Measurements from ENCODE around the gene CDC37L1. TPM values are rescaled to one million over a fixed set of nuclear protein-coding genes. Genes with fewer than 3 reads are reported as not detected.

Gene CDC37L1
- total RNA-seq, 2 donors from 2014 or later = 44.9 to 53.4 TPM

DNA sequence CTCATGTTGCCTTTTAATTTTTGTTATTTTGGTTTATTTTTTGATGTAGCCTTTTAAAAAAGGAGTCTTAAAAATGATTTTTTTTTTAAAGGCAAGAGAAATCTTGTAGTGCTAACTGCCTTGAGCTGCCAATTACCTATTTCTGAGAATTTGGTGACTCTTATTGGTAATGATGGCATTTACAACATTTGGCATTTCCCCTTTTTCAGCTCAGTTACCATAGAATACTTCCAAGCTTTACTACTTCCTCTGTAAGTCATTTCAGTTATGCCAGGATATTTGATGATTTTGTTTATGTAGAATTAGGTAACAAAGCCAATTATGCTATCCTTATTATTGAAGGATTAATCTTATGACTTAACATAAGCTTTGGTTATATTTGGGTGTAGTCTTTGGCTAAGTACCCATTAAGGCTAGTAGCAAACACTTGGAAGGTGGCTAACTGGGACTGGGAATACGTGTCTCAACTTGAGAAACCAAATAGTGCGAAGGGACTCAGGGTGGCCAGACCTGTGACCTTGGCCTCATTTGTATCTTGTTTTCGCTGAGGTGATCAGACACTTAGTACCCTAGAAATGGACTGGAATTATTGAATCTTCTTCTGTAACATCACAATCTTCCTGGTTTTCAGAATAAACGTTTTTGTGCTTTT is 27.7 kb downstream of the CDC37L1 start:
- H3K4me1 ChIP-seq = no peaks in the 10 kb centered on the region
- no peaks in the 10 kb centered on the region for H3K9me3 ChIP-seq
- DNase-seq (ENCODE audit: low spot score) = no peak
- peaks cover 49% of the 10 kb centered on the region for H3K36me3 ChIP-seq
- H3K27me3 ChIP-seq = no peaks in the 10 kb centered on the region
- H3K27ac ChIP-seq = no peak overlapping the region
- no peak overlapping the region for H3K4me3 ChIP-seq
- TF ChIP-seq, protein P1, sequence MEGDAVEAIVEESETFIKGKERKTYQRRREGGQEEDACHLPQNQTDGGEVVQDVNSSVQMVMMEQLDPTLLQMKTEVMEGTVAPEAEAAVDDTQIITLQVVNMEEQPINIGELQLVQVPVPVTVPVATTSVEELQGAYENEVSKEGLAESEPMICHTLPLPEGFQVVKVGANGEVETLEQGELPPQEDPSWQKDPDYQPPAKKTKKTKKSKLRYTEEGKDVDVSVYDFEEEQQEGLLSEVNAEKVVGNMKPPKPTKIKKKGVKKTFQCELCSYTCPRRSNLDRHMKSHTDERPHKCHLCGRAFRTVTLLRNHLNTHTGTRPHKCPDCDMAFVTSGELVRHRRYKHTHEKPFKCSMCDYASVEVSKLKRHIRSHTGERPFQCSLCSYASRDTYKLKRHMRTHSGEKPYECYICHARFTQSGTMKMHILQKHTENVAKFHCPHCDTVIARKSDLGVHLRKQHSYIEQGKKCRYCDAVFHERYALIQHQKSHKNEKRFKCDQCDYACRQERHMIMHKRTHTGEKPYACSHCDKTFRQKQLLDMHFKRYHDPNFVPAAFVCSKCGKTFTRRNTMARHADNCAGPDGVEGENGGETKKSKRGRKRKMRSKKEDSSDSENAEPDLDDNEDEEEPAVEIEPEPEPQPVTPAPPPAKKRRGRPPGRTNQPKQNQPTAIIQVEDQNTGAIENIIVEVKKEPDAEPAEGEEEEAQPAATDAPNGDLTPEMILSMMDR (IDR thresholded peaks at IDR 0.05) = no peak

DNA sequence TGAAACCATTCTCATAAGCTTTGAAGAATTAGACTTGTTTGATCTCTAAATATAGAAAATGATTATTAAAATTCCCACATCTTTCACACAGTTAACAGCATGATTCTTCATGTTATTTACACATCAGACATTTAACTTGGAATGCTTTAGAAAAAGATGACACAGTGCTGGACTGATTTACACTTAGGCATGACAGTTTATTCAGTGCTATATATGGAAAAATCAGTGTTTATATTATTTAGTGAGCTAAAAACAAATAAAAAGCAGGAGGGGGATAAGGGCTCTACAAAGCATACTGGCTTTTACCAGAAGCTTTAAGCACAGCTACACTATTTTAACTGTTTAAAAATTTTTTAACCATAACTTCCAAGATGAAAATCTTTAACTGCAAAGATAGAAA is 30.0 kb downstream of the CDC37L1 start:
- H3K9me3 ChIP-seq = no peaks in the 10 kb centered on the region
- TF ChIP-seq, protein P1 (IDR thresholded peaks at IDR 0.05) = no peak
- H3K36me3 ChIP-seq = peaks cover 35% of the 10 kb centered on the region
- no peak overlapping the region for H3K27ac ChIP-seq
- H3K27me3 ChIP-seq = no peaks in the 10 kb centered on the region
- no peak overlapping the region for H3K4me3 ChIP-seq
- H3K4me1 ChIP-seq = no peaks in the 10 kb centered on the region
- DNase-seq (ENCODE audit: low spot score) = no peak

DNA sequence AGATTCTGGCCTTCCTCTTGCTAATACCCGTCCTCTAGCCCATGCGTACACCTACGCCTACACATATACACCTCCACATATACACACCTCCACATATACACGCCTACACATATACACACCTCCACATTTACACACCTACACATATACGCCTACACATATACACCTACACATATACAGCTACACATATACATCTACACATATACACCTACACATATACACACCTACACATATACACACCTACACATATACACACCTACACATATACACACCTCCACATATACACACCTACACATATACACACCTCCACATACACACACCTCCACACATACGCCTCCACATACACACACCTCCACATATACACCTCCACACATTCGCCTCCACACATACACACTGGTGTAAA is 34.5 kb downstream of the CDC37L1 start:
- Histone ChIP-seq H3K4me1 (no peaks in the 10 kb centered on the region), H3K27ac (no peak overlapping the region), H3K36me3 (peaks cover 48% of the 10 kb centered on the region), H3K4me3 (no peak overlapping the region), H3K27me3 (no peaks in the 10 kb centered on the region), H3K9me3 (no peaks in the 10 kb centered on the region)
- TF ChIP-seq, protein P1 (IDR thresholded peaks at IDR 0.05) = no peak
- no peak for DNase-seq (ENCODE audit: low spot score)

DNA sequence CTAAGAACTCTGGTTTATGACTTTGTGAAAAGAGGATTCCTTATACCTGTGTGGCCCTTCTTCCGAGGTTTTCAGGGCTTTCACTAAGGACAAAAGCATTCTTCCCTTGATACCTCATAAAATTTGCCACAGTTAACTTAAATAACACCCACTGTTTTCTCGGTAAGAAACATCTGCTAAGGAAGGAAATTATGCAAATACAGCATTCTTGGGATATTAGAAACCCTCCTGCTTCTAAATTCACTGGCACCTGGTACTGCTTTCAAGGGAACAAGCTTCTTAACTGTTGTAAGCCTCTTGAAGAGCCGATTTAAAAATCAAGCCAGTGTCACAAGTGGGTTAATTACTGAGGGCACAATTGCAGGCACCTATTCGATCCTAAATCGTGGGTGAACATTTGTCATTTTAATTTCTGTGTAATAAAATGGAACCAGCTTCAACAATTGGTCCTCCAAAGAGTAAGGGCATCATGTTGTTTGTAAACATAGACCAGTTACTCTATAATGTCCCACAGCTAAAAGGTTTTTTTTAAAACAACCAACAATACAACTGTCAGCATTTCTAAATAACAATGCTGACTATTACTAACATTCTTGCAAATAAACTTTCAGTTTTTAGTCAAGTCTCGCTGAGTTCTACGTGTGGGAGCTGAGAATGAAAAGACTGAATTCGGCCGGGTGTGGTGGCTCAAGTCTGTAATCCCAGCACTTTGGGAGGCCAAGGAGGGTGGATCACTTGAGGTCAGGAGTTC is 35.1 kb downstream of the CDC37L1 start:
- Histone ChIP-seq H3K4me1 (no peaks in the 10 kb centered on the region), H3K9me3 (no peaks in the 10 kb centered on the region), H3K27me3 (no peaks in the 10 kb centered on the region), H3K36me3 (peaks cover 54% of the 10 kb centered on the region), H3K4me3 (no peak overlapping the region), H3K27ac (no peak overlapping the region)
- TF ChIP-seq, protein P1 (IDR thresholded peaks at IDR 0.05) = no peak
- DNase-seq (ENCODE audit: low spot score) = no peak

DNA sequence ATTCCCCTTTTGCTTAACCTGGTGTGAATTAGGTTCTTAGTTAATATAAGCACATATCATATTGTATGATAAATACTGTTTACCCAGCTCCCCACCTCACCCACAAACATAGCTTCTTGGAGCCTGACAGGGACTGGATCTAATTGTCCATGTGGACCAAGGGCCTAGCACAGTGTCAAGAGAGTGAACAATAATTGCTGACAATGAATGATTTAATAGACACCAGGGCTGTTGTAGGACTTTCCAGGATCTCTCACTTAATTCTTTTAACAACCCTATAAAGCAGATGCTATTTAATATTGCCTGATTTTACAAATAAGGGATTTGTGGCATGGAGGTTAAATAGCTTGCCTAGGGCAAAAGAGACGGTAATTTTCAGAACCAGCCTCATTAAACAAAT is 36.8 kb downstream of the CDC37L1 start:
- Histone ChIP-seq H3K4me3 (no peak overlapping the region), H3K36me3 (peaks cover 55% of the 10 kb centered on the region), H3K4me1 (no peaks in the 10 kb centered on the region), H3K27me3 (no peaks in the 10 kb centered on the region), H3K9me3 (no peaks in the 10 kb centered on the region), H3K27ac (no peak overlapping the region)
- DNase-seq (ENCODE audit: low spot score) = no peak
- TF ChIP-seq, protein P1 (IDR thresholded peaks at IDR 0.05) = no peak

Measured in right atrium auricular region (tissue), 2 donors.